Neural cell (in vitro differentiated cells): ENCODE measurements around the gene CHCHD3. TPM values are rescaled to one million over a fixed set of nuclear protein-coding genes. Genes with fewer than 3 reads are reported as not detected.

Source experiments
- H2AFZ ChIP-seq: fragments of 200-600, 300-800 bp; sonication (generic), shearing (Covaris generic); 2 replicates; pipeline ENCODE4 v1.6.0; 2014; ENCODE audit warnings: low read depth, mild to moderate bottlenecking, antibody characterized with exemption, low read length, moderate library complexity
- H3F3A ChIP-seq: fragments of 200-600 bp; shearing (Covaris generic); 2 replicates; pipeline ENCODE4 v1.6.1; 2016; ENCODE audit warnings: mild to moderate bottlenecking, moderate library complexity, mixed read lengths, antibody characterized with exemption, low read length; ENCODE audit not compliant: insufficient read depth, poor library complexity, severe bottlenecking
- H3K27ac ChIP-seq: fragments of 200-600, 300-800 bp; sonication (generic), shearing (Covaris generic); 2 replicates; pipeline ENCODE4 v1.5.1; 2014; ENCODE audit warnings: mild to moderate bottlenecking, low read length, moderate library complexity
- H3K27me3 ChIP-seq: fragments of 300-800, 200-600 bp; sonication (generic), shearing (Covaris generic); 2 replicates; pipeline ENCODE4 v1.6.0; 2014; ENCODE audit warnings: mild to moderate bottlenecking, low read depth, low read length, moderate library complexity; ENCODE audit not compliant: insufficient read depth
- H3K36me3 ChIP-seq: fragments of 300-800, 200-600 bp; sonication (generic), shearing (Covaris generic); 2 replicates; pipeline ENCODE4 v1.5.1; 2014; ENCODE audit warnings: mild to moderate bottlenecking, antibody characterized with exemption, low read length, moderate library complexity; ENCODE audit not compliant: insufficient read depth
- H3K4me2 ChIP-seq: fragments of 300-800, 200-600 bp; sonication (generic), shearing (Covaris generic); 2 replicates; pipeline ENCODE4 v1.6.0; 2014; ENCODE audit warnings: mild to moderate bottlenecking, low read length
- H3K4me3 ChIP-seq: fragments of 300-800, 200-600 bp; sonication (generic), shearing (Covaris generic); 2 replicates; pipeline ENCODE4 v1.5.1; 2014; ENCODE audit warnings: mild to moderate bottlenecking, low read length, moderate library complexity
- H3K79me2 ChIP-seq: fragments of 200-600 bp; shearing (Covaris generic); replicated peaks from 2 replicates; pipeline ENCODE4 v1.6.0; 2014; ENCODE audit warnings: mild to moderate bottlenecking, low read length, moderate library complexity; ENCODE audit not compliant: insufficient read depth
- H3K9ac ChIP-seq: fragments of 300-800, 200-600 bp; sonication (generic), shearing (Covaris generic); 2 replicates; pipeline ENCODE4 v1.6.1; 2016; ENCODE audit warnings: mild to moderate bottlenecking, low read length, mixed read lengths
- H3K9me2 ChIP-seq: fragments of 200-600 bp; shearing (Covaris generic); 2 replicates; pipeline ENCODE4 v1.6.1; 2016; ENCODE audit warnings: mild to moderate bottlenecking, low read length, mixed read lengths; ENCODE audit not compliant: insufficient read depth
- H3K9me3 ChIP-seq: fragments of 200-600, 300-800 bp; sonication (generic), shearing (Covaris generic); 2 replicates; pipeline ENCODE4 v1.6.1; 2016; ENCODE audit warnings: mild to moderate bottlenecking, mixed run types, low read length, moderate library complexity, mixed read lengths
- H4K20me1 ChIP-seq: fragments of 200-600 bp; shearing (Covaris generic); 2 replicates; pipeline ENCODE4 v1.6.1; 2016; ENCODE audit warnings: mild to moderate bottlenecking, mixed run types; ENCODE audit not compliant: insufficient read depth
- CTCF ChIP-seq: fragments of 450-650 bp; IDR thresholded peaks from 2 replicates; pipeline ENCODE4 v1.5.1; 2014; ENCODE audit warnings: antibody characterized with exemption, mild to moderate bottlenecking, moderate library complexity; ENCODE audit not compliant: poor library complexity, severe bottlenecking
- EP300 ChIP-seq: fragments of 450-650 bp; conservative IDR thresholded peaks from 2 replicates; pipeline ENCODE4 v1.6.1; 2014; ENCODE audit warnings: antibody characterized with exemption, mild to moderate bottlenecking, moderate library complexity; ENCODE audit not compliant: poor library complexity, severe bottlenecking
- EZH2 ChIP-seq: fragments of 200-600, 300-800 bp; shearing (Covaris generic), sonication (generic); IDR thresholded peaks from 2 replicates; pipeline ENCODE4 v1.6.1; 2014; ENCODE audit warnings: antibody characterized with exemption, low read length, borderline replicate concordance, mild to moderate bottlenecking; ENCODE audit not compliant: insufficient read depth, poor library complexity, severe bottlenecking
- MXI1 ChIP-seq: fragments of 450-650 bp; conservative IDR thresholded peaks from 2 replicates; pipeline ENCODE4 v1.6.1; 2014; ENCODE audit warnings: antibody characterized with exemption, mild to moderate bottlenecking; ENCODE audit not compliant: poor library complexity, severe bottlenecking
- POLR2AphosphoS5 ChIP-seq: IDR thresholded peaks from 2 replicates; pipeline ENCODE4 v1.6.1; 2012
- RAD21 ChIP-seq: fragments of 450-650 bp; conservative IDR thresholded peaks from 2 replicates; pipeline ENCODE4 v1.6.1; 2014; ENCODE audit warnings: antibody characterized with exemption, mild to moderate bottlenecking, moderate library complexity
- REST ChIP-seq: IDR thresholded peaks from 2 replicates; pipeline ENCODE4 v1.6.1; 2012; ENCODE audit warnings: borderline replicate concordance
- SMC3 ChIP-seq: fragments of 450-650 bp; conservative IDR thresholded peaks from 2 replicates; pipeline ENCODE4 v1.6.1; 2014; ENCODE audit warnings: antibody characterized with exemption, mild to moderate bottlenecking, moderate library complexity; ENCODE audit not compliant: poor library complexity
- TAF1 ChIP-seq: IDR thresholded peaks from 2 replicates; pipeline ENCODE4 v1.6.1; 2012; ENCODE audit warnings: low read depth
- polyA plus RNA-seq: library from polyadenylated mRNA; depleted of rRNA; stranded (reverse); fragments of >200 nt; gene quantifications from 2 replicates; pipeline ENCODE4 v1.2.3, GENCODE V29; 2014

Gene CHCHD3
- polyA plus RNA-seq, 1 donor from 2014 or later, result 89.9 TPM

- no peaks in the 10 kb centered on the region for H3K9me2 ChIP-seq
- no peak overlapping the region for H3K9ac ChIP-seq
- no peak overlapping the region for H3K4me3 ChIP-seq
- no peaks in the 10 kb centered on the region for H4K20me1 ChIP-seq
- no peaks in the 10 kb centered on the region for H3K36me3 ChIP-seq
- no peaks in the 10 kb centered on the region for H3K27me3 ChIP-seq
- TF ChIP-seq TAF1 (no peak), POLR2AphosphoS5 (no peak), REST (no peak), RAD21 (no peak), EZH2 (no peak), MXI1 (no peak), CTCF (no peak), EP300 (no peak), SMC3 (no peak)
- no peaks in the 10 kb centered on the region for H3K79me2 ChIP-seq
- H3K9me3 ChIP-seq, result peaks cover 7% of the 10 kb centered on the region
- H3K4me2 ChIP-seq, result no peak overlapping the region
- H2AFZ ChIP-seq, result no peak overlapping the region
- H3K27ac ChIP-seq, result no peak overlapping the region
- no peaks in the 10 kb centered on the region for H3F3A ChIP-seq
These were observed 222.7 kb downstream of the CHCHD3 start for GRCh38 chr7:132859199-132859598.

GRCh38 chr7:132858760-132859159, 223.1 kb downstream of the CHCHD3 start:
- Histone ChIP-seq H3K9me3 (peaks cover 6% of the 10 kb centered on the region), H3K9ac (no peak overlapping the region)
- TF ChIP-seq REST (no peak), MXI1 (no peak), SMC3 (no peak), EP300 (no peak), TAF1 (no peak)

More at GRCh38 chr7:132858760-132859159, 223.1 kb downstream of the CHCHD3 start:
- no peaks in the 10 kb centered on the region for H3K27me3 ChIP-seq
- no peak overlapping the region for H3K27ac ChIP-seq
- no peaks in the 10 kb centered on the region for H3F3A ChIP-seq
- H3K79me2 ChIP-seq, result no peaks in the 10 kb centered on the region
- no peaks in the 10 kb centered on the region for H4K20me1 ChIP-seq
- H3K4me3 ChIP-seq, result no peak overlapping the region
- H3K36me3 ChIP-seq, result no peaks in the 10 kb centered on the region
- no peak overlapping the region for H3K4me2 ChIP-seq
- H3K9me2 ChIP-seq, result no peaks in the 10 kb centered on the region
- H2AFZ ChIP-seq, result no peak overlapping the region
